Kidney tubule cell (primary cell): ENCODE results near the gene KRTAP10-4.
"Not testable (repeated sequence)": the region's sequence is repeated elsewhere in the genome, so short reads cannot be mapped to it uniquely, and the experiment has no call there.

Experiments used
- DNase-seq: peaks from one replicate; pipeline ENCODE4 v3.0.0-alpha.2; 2018; ENCODE audit warnings: low spot score

Gene KRTAP10-4

DNA sequence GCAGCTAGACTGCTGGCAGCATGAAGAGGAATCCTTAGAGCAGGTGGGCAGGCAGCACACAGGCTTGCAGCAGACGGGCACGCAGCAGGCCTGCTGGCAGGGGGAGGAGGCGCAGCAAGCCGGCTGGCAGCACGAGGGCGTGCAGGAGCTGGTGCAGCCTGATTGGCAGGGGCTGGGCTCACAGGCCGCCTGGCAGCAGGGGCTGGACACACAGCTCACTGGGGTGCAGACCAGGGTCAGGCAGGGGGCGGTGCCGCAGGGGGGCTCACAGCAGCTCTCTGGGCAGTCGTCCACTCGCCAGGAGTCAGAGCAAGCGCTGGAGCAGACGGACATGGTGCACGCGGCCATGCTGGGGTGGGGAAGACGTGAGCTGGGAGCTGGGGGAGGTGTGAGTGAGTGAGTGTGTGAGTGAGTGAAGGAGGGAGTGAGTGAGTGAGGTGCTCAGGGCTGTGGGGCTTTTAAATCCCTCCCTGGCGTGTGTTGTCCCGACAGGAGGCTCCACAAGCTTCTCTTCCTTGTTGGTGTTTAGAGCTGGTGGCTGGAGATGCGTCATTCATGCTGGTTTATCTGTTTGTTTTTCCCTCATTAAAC, 6.8 kb downstream of the KRTAP10-4 start, which contains the start of gene KRTAP10-5:
TSS of gene KRTAP10-5 (minus strand) at position 374 of the 591 bp plus-strand sequence. CDS start at position 348, 26 bp downstream.
- not testable (repeated sequence) for DNase-seq

- no peak for DNase-seq
These were observed 7.6 kb downstream of the KRTAP10-4 start for GRCh38 chr21:44581158-44581557.

GRCh38 chr21:44582055-44582454, 8.5 kb downstream of the KRTAP10-4 start:
- DNase-seq = no peak

DNA sequence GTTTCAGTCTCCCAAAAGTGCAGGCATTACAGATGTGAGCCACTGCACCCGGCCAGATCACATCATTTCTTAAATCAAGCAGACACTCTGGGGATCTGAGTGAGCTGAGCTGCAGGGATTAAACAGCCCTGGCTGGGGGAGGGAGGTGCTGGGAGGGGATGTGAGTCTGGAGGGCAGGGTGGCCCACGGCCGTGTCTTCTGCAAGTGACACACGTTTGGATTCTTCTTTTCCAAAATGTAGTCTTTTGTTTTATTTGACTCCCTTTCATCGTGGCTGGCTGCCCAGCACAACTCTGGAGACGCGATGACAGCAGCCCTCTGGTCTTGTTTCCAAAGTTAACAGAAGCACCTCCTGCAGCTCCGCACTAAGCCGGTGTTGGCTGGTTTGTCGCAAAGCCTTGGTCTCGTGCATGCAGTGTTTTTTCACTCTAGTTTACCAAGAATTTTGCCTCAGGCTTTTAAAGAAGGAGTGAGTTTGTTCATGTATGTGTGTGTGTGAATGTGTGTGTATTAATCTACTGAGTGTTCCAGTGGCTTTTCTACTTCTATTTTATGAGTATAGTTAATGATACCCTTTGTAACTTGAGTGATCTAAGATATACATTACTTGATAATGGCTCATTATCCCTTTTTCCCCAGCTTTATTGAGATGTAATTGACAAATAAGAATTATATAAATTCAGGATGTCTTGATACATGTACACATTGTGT, 9.7 kb downstream of the KRTAP10-4 start:
- no peak for DNase-seq

- DNase-seq = no peak
These were observed 10.2 kb downstream of the KRTAP10-4 start for GRCh38 chr21:44583800-44584147.

DNA sequence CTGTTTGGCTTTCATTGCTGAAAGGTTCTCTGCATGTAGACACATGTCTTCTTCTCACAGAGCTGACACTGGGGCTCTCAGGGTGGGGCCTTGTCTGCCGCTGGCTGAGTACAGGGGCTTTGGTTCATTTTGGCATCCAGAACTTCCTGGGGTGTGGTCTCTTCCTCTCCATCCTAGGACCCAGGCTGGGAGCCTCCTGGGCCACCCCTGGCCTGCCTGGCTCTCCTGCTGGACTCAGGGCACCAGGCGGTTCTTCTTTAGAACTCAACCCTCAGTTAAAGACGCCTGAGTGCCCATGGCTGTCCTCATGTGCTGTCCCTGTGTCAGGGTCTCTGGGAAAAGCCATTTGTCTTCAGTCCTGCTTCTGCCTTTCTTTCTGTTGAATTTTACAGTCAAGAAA, 12.4 kb downstream of the KRTAP10-4 start:
- DNase-seq = no peak

DNA sequence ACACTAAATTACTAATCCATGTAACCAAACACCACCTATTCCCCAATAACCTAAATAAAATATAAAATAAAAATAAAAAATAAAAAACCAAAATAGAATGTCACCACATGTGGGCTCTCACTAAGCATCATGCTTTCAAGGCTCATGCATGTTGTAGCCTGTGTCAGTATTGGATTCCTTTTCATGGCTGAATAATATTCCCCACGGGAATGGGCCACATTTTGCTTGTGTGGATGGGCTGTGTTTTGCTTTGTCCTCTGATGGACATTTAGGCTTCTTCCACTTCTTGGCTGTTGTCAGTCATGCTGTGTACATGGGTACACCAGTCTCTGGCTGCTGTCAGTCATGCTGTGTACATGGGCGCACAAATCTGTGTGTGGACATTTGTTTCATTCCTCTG, 15.6 kb downstream of the KRTAP10-4 start:
- DNase-seq = no peak

GRCh38 chr21:44589586-44590305, 16.2 kb downstream of the KRTAP10-4 start:
- no peak for DNase-seq

DNA sequence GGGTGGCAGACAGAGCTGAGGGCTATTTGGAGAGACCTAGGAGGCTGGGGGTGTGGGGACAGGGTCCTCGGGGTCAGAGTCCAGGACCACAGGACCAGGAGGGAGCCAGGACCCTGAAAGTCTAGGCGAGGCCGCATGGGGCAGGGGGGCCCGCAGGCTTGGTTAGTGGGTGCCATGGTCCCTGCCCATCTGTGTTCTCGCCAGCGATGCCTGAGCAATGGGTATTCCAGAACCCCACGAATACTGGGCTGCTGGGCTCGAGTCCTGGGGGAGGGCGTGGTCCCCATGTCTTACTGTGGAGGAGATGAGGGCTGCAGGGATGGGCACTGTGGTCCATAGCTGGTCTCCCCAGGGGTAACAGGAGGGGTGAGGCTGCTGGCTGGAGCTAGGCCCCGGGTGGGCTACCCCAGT, 16.8 kb downstream of the KRTAP10-4 start:
- DNase-seq = no peak

GRCh38 chr21:44590897-44591800, 17.6 kb downstream of the KRTAP10-4 start:
- not testable (repeated sequence) for DNase-seq

DNA sequence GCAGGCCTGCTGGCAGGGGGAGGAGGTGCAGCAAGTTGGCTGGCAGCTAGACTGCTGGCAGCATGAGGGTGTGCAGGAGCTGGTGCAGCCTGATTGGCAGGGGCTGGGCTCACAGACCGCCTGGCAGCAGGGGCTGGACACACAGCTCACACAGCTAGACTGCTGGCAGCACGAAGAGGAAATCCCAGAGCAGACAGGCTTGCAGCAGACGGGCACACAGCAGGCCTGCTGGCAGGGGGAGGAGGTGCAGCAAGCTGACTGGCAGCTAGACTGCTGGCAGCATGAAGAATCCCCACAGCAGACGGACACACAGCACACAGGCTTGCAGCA, 18.2 kb downstream of the KRTAP10-4 start:
- DNase-seq = not testable (repeated sequence)

DNA sequence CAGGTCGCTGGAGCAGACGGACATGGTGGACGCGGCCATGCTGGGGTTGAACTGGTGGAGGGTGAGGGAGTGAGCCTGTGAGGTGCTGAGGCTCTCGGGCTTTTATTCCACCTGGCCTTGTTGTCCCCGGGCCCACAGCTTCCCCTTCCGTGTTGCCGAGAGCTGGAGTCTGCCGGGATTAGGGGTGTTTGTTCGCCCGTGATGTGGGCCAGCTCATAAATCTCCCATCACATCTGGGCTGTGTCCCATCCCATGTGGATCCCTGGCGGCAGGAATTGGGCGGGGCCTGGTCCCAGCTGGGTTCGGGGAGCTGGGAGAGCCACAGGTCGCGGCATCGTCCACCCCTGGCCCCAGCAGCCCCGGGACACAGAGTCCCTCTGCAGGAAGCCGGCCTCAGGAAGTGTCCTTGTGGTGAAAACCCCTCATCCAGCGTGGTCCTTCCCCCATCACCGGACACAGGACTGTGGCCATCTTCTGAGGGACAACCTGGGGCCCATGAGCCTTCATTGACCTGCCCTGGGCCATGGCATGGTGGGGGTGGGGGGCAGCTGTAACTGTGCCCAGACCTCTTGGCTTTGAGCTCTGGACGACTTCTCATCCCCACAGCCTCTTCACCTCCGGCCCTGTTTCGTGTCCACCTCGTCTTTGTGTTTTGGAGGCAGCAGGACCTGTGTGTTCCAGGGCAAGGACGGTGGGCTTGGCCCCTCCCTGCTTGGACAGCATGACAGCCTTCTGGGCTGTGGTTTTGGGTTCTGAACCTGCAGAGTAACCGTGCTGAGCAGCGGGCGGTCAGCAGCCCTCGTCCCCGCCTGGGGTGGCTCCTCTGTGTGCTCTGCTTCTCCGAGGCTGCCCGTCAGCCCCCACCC, 19.1 kb downstream of the KRTAP10-4 start, which contains the start of gene KRTAP10-6:
TSS of gene KRTAP10-6 (minus strand) at position 60 of the 866 bp plus-strand sequence. CDS start at position 39, 21 bp downstream.
- no peak for DNase-seq

GRCh38 chr21:44593598-44594405, 20.3 kb downstream of the KRTAP10-4 start:
- DNase-seq = peak; percentile 65

- DNase-seq = no peak
These were observed 20.9 kb downstream of the KRTAP10-4 start for GRCh38 chr21:44594406-44594916.

DNA sequence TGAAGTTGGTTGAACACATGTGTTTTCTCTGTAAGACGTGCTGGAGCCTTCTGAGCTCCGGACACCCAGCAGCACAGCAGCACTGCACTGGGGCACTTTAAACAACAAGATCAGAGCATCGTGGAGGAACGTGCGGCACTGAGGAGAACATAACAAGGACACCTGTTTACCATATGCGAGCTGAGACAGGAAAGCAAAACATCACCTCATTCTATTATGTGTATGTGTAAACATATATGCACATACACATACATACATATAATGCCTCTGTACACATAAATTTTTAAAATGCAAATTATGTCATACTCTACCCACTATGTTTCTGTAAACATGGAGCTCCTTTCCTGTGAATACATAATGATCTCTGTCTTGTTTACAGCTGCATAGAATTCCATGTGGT, 22.0 kb downstream of the KRTAP10-4 start:
- no peak for DNase-seq

DNA sequence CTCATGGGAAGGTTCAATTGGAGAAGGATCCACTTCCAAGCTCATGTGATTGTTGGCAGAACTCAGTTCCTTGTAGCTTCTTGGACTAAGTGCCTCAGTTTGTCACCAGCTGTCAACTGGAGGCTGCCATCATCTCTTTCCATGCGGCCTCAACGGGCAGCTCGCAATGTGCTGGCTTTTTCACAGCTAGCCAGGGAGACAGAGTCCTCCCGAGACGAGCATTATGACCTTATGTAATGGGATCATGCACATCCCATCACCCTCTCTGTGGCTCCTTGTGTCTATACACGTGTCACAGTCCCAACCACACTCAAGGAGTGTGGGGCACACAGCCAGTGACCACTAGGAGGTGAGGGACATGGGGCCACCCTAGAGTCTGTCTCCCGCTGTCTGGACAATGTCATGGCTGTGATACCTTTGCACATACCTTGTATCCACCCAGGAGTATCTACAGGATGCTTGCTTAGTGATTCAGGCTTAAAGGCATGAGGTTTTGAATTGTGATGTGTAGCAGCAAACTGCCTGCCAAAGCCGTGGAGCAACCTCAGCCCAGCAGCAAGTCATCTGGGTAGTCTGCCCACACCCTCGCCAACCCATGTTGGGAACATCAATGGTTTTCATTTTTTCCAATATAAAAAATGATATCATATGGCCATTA, 22.7 kb downstream of the KRTAP10-4 start:
- DNase-seq = peak; percentile 87

- no peak for DNase-seq
These were observed 24.5 kb downstream of the KRTAP10-4 start for GRCh38 chr21:44598061-44598460.

- DNase-seq = no peak
These were observed 25.9 kb downstream of the KRTAP10-4 start for GRCh38 chr21:44599264-44600029.
